Ammon's horn (tissue), 1 donor: ENCODE measurements around the gene FCSK.
A peak's percentile ranks its signal among the peaks of the same experiment; 100 is the strongest.
"Not testable (repeated sequence)": the region's sequence is repeated elsewhere in the genome, so short reads cannot be mapped to it uniquely, and the experiment has no call there.

Experiments used
- DNase-seq: peaks from one replicate; pipeline ENCODE4 v3.0.0-alpha.2; 2016; ENCODE audit warnings: low spot score

Gene FCSK

GRCh38 chr16:70432356-70432722, 22.1 kb upstream of the FCSK start:
- DNase-seq = no peak

GRCh38 chr16:70432723-70433457, 21.5 kb upstream of the FCSK start:
- DNase-seq = no peak

- DNase-seq = no peak
Measured at GRCh38 chr16:70433458-70434103, 20.8 kb upstream of the FCSK start.

GRCh38 chr16:70434484-70435260, 19.7 kb upstream of the FCSK start:
- no peak for DNase-seq

- DNase-seq = no peak
Measured at GRCh38 chr16:70437017-70437581, 17.3 kb upstream of the FCSK start.

- DNase-seq = no peak
Measured at GRCh38 chr16:70437582-70438557, 16.5 kb upstream of the FCSK start.

- no peak for DNase-seq
Measured at GRCh38 chr16:70438585-70438968, 15.8 kb upstream of the FCSK start.

- DNase-seq = peak; percentile 97
Measured at GRCh38 chr16:70438969-70439862, 15.2 kb upstream of the FCSK start, which contains the start of gene ST3GAL2. Gene ST3GAL2 (minus strand): TSS chr16:70439100. CDS start chr16:70398530, 40,570 bp downstream.

GRCh38 chr16:70440009-70440692, 14.2 kb upstream of the FCSK start:
- no peak for DNase-seq

GRCh38 chr16:70441406-70441990, 12.9 kb upstream of the FCSK start:
- no peak for DNase-seq

GRCh38 chr16:70442344-70442743, 12.1 kb upstream of the FCSK start:
- DNase-seq = no peak

- no peak for DNase-seq
Measured at GRCh38 chr16:70444249-70445063, 9.9 kb upstream of the FCSK start.

- DNase-seq = no peak
Measured at GRCh38 chr16:70448075-70448474, 6.3 kb upstream of the FCSK start.

GRCh38 chr16:70450142-70451003, 4.0 kb upstream of the FCSK start:
- not testable (repeated sequence) for DNase-seq

- DNase-seq = not testable (repeated sequence)
Measured at GRCh38 chr16:70451004-70451340, 3.4 kb upstream of the FCSK start.

GRCh38 chr16:70453117-70453891, 1.1 kb upstream of the FCSK start:
- no peak for DNase-seq

GRCh38 chr16:70453892-70454221, 538 bp upstream of the FCSK start:
- DNase-seq = peak; percentile 55
